Brain pericyte (primary cell): ENCODE data around the gene APOBR.
"Not testable (repeated sequence)": the region's sequence is repeated elsewhere in the genome, so short reads cannot be mapped to it uniquely, and the experiment has no call there.

Experiments
- DNase-seq: peaks from one replicate; pipeline ENCODE4 v3.0.0-alpha.2; 2012; ENCODE audit warnings: low read depth, low spot score

APOBR gene

DNA sequence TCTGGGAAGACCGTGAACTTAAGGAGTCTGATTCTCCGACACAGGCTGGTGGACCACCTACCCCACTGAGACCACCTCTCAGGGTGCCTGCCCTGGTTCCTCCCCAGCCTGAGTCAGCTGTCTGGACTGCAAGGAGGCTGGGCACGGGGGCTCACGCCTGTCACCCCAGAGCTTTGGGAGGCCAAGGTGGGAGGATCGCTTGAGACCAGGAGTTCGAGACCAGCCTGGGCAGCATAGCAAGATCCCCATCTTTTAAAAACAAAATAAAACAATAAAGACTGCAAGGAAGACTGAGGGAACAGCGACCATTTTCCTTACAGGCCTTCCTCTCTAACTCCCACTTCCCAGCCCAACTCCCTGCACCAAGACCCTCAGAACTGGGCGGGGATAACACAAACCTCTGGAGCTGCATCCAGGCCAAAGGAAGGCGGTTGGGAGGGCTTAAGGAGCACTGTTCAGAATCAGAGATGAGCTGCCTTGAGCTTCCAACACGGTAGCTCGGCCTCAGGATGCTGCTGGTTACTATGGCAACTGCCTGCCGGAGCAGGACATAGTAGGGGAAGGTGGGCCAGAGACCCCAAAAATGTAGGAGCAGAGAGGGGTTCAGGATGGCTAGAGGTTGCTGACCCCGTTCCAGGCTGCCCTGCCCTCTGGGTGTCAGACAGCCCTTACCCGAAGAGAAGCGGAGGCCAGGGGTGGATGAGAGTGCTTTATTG, 4.4 kb downstream of the APOBR start:
- no peak for DNase-seq

DNA sequence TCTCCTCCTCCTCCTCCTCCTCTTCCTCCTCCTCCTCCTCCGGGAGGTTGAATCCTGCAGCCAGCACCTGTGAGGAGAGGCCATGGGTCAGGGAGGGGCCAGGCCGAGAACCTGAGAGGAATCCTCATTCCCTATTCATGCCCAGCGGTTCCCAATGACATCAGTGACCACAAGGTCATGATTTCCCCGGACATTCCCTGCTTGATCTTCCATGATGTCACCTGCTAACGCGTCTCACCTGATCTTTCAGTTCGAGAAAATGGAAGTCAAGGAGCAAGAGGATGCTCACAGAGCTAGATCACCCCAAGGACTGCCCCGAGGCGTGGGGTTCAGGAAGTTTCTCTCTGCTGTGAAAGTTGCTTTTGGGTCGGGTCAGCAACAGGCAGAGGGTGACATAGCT, 5.4 kb downstream of the APOBR start:
- DNase-seq, result no peak

DNA sequence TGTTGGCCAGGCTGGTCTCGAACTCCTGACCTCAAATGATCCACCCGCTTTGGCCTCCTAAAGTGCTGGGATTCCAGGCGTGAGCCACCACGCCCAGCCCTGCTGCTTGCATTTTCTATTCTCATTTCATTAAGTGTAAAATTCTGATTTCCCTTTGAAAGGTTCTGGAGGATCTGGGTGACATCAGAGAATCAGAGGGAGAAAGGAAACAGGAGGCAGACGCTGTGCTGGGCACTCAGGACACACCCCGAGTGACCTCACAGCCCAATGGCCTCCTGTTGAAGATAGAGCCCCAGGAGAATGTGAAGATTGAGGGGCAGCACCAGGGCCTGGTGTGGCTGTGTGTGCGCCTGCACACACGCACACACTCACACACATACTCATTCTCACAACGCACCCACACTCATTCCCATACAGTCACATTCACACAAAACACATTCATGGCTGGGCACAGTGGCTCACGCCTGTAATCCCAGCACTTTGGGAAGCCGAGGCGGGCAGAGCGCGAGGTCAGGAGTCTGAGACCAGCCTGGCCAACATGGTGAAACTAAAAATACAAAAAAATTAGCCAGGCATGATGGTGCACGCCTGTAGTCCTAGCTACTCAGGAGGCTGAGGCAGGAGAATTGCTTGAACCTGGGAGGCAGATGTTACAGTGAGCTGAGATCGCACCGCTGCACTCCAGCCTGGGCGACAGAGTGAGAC, 6.2 kb downstream of the APOBR start:
- not testable (repeated sequence) for DNase-seq

DNA sequence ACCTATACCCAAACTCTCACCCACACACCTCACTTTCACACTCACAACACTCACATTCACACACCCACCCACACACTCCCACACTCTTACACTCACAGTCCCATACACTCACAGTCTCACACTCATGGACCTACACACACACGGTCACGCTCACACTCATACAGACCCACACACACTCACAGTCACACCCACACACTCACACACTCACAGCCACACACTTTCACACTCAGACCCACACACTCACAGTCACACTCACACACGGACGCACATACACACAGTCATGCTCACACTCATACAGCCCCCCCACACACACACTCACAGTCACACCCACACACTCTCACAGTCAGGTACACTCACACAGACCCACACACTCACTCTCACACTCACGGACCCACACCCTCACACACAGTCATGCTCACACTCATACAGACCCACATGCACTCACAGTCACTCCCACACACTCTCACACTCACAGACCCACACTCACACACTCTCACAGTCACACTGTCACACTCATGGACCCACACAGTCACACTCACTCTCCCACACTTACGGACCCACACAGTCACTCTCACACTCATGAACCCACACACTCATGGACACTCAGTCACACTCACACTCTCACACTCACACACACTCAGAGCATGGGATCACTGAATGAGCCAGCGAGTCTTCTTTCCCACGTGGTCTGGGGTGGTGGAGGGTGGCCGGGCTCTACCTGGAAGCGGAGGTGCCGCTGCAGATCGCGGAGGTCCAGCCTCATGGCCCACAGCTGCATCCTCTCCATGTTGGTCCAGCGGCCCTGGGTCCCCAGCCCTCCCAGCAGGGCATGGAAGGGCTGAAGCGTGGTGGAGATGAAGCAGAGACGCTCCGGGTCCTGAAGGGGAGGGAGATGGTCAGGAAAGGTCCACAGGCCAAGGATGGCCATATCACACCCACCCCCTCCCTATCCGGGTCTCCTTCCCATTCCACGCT, 7.1 kb downstream of the APOBR start:
- DNase-seq, result no peak

DNA sequence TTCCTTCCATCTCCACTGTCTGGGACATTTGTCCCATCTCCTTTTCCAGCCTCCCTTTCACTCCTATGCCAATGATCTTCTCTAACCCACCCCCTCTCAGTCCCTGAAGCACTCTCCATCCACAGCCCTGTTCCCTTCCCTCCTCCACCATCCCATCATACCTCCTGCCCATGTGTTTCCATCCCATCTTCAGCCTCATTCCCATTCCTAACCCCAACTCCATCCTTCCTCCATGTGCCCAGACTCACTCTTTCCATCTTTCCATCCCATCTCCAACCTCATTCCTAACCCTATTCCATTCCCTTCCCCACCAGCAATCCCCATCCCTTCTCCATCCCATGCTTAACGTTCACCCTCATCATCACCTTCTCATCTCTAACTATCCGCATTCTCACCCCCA, 7.8 kb downstream of the APOBR start:
- no peak for DNase-seq

DNA sequence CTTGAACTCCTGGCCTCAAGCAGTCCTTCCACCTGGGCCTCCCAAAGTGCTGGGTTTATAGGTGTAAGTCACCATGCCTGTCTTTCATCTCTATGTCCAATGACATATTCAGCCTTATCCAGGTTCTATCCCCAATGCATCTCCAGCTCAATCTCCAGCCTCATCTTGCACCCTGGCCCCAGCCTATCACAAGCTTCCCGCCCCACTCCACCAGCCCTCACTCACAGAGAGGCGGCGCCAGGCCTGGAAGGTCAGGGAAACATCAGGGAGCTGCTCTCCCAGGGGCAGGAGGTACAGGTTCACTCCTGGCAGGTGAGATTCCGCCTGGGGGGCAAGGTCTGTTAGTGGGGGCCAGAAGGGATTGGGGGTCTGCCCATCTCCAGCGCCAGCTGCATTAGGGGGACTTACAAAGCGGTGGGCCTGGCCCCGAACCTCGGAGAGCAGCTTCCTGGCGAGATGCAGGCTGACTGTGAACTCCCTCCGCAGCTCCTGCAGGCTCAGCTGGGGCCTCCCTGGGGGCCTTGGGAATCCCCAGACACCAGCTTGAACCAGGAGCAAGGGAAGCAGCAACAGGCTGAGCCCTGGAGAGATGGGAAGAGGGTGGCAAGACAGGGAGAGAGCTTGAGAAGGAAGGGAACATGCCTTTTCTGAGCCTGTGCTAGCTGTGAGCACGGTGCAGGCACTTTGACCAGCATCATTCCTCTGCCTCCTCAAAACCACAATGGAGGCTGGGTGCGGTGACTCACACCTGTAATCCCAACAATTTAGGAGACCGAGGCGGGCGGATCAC, 9.2 kb downstream of the APOBR start:
- no peak for DNase-seq

DNA sequence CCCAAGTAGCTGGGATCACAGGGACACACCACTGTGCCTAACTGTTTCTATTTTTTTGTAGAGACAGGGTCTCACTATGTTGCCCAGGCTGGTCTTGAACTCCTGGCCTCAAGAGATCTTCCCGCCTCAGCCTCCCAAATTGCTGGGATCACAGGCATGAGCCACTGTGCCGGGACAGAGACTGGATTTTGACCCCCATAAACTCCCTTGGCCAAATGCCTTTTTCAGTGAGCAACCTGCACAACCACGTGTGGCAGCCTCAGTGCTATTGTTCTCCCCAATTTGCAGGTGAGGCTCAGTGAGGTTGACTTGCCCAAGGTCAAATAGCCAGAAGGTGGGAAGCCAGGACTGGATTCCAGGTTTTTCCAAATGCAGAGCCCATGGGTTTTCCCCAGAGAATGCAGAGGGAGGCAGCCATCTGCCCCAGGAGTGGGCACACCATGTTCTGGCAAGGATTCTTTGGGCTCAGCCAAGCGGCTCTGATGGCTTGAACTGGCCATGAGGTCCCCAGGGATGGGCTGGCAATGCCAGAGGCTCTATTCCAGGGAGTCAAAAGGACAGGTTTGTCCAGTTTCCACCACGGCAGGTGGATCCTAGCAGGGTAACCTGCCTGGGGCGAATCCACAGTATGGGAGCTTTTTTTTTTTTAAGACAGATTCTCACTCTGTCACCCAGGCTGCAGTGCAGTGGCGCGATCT, 10.4 kb downstream of the APOBR start:
- no peak for DNase-seq

DNA sequence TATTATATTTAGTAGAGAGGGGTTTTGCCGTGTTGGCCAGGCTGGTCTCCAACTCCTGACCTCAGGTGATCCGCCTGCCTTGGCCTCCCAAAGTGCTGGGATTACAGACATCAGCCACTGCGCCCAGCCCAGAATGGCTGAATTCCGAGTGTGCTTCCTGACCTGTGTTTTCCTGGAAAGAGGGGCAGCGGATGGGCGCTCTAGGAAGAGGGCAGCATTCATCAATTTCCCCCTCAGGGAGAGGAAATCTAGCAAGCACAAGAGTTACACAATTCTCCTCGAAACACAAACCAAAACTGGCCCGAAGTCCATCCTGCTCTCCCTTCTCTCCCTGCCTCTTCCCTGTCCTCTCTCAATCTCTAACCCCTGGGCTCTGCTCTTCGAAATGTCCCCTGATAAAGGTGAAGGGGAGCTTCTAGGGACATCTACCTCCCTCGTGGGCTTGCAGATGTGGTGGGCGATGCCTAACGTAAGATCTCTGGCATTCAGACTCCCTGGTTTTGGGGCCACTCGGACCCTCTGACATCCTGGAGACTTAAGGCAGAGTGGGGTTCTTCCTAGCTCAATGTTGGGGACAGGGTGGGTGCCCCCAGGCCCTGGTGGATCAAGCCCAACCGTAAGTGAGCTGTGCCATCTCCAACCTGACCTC, 11.2 kb downstream of the APOBR start:
- no peak for DNase-seq

DNA sequence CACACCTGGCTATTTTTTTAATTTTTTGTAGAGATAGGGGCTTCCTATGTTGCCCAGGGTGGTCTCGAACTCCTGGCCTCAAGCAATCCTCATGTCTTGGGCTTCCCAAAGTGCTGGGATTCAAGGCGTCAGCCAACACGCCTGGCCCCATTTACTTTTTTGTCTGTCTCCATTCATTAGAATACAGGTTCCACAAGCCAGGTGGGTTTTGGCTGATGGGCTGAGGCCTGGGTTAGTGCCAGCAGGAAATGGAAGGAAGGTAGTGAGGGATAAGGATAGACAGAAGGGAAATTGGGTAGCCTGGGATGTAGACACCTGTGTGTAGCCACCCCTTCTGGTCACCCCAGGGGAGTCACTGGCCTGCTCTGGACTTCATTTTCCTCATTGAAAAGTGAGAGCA, 16.6 kb downstream of the APOBR start:
- DNase-seq, result no peak

DNA sequence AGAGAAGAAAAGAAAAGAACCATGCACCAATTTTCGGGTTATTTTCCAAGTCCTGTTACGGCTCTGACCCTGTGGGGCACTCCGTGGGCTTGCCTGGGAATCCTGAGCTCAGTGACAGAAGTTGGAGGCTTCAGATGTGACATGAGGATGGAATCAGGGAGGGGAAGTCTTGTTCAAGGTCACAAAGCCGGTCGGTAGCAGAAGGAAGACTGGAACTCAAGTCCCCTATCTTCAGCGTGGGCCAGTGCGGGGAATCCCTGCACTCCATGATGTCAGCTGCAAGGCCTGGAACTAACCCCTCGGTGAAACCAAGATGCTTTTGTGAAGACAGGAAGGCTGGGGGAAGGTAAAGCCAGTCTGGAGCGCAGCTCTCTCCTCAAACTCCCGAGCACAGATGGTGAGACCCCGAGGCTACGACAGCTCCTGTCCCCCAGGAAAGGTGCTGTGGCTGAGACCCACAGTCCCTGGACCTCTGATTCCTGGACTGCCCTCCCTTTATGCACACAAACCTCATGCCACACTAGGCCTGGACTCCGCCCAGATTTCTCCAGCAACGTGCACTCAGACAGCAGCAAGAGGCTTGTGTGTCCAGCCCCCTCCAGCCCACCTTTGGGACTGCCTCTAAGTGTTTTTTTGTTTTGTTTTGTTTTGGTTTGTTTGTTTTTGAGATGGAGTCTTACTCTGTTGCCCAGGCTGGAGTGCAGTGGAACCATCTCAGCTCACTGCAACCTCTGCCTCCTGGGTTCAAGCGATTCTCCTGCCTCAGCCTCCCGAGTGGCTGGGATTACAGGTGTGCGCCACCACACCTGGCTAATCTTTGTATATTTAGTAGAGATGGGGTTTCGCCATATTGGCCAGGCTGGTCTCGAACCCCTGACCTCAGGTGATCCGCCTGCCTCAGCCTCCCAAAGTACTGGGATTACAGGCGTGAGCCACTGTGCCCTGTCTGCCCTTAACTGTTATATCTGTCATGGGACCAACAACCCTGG, 17.7 kb downstream of the APOBR start:
- no peak for DNase-seq

DNA sequence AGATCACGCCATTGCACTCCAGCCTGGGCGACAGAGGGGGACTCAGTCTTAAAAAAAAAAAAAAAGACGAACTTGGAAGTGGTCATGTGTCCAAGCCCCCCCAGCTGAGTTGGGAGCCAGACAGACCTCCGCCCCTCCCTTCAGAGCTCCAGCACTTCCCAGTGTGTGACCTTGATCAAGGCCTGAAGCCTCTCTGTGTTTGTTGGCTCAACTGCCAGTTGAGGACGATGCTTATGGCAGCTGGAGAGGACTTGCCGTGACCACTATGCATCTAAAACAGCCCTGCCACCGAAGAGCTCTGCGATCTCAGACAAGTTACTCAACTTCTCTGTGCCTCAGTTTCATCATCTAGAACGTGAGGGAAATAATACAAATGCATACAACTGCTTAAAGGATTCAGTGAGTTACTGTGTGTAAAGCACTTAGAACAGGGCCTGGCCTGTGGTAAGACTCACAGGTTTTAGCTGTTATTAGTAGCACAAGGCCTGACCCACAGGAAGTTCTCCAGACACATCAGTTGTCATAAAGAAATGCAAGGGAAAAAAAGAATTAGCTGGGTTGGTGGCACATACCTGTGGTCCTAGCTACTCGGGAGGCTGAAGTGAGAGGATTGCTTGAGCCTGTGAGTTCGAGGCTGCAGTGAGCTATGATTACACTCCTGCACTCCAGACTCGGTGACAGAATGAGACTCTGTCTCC, 19.2 kb downstream of the APOBR start:
- no peak for DNase-seq

DNA sequence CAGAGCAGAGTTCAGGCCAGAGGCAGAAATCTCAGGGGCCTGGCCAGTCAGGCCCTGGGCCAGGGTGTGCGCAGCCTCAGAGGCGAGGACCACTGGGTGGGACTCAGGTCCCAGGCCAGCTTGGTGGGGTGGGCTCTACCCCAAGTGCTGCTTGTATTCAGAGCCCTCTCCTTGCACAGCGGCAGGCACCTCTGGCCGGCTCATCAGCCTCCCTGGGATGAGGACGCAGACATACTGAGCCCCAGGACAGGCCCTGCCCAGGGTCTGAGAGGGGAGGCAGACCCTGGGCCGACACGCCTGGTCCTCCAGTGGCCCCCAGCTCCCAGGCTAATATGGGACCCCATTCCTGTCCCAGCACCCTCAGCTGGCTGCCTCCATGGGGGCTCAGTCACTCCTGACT, 19.8 kb downstream of the APOBR start:
- no peak for DNase-seq

DNA sequence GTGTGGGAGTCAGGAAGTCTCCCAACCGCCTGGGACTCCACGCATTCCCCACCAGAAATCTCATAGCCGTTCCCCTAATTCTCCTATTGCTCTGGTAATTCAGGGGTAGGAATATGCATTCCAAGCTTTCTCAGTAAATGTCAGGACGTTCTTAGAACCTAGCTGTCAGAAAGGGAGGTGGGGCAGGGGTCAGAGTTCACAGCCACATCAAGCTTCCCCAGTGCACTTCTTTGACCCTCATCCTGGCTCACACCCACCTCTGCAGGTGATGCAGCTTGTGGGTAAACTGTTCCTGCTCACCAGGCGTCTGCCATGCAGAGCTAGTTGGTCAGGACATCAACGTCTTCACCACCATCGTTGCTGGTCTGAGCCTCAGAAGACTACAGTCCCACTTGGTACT, 26.2 kb downstream of the APOBR start:
- DNase-seq, result no peak

DNA sequence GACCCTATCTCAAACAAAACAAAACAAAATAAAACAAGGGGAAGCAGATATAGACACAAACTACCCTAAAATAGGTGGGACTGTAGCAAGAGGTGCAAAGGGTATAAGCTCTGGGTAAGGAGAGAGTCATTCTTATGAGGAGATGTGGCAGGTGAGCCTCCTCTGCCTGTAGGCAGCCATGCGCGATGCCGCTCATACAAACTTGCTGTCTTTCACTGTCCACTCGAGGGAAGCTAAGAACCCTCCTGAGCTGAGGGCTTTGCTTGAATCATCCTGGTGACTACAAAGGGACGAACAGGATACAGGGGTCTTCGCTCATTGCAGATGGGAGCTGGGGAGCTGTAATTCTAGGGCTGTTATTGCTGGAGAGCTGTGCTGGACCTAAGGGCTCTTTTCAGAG, 27.0 kb downstream of the APOBR start:
- no peak for DNase-seq

DNA sequence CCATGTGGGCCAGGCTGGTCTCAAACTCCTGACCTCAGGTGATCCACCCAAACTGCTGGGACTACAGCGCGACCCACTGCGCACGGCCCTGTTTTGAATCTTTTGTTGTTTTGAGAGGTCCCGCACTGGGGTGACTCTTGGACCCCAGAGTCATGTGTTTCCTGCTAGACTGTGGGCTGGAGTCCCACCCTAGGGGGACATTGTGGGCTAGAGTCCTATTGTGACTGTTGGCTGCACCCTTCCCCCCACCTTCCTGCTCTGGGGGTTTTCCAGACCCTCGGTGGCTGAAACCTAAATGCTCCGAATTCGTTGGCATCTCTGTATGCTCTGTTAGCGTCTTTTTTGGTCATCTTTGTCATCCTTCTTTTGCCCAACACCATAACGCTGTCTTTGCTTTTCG, 28.3 kb downstream of the APOBR start:
- DNase-seq, result no peak

DNA sequence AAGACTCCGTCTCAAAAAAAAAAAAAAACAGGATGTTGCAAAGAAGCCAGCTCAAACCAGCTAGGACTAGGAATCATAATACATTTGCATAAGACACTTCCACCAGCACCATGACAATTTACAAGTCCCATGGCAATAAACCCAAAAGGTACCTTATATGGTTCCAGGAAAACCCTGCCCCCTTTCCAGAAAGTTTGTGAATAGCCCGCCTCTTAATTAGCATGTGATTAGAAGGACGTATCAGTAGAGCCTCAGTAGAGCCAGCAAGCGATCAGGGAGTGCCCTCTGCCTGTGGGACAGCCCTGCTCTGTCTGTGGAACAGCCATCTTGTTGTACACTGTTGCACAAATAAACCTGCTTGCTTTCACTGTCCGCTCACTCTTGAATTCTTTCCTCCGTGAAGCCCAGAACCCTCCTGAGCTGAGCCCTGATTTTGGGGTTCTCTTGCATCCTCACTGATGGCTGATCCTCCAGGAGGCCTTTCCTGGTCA, 30.3 kb downstream of the APOBR start:
- no peak for DNase-seq

DNA sequence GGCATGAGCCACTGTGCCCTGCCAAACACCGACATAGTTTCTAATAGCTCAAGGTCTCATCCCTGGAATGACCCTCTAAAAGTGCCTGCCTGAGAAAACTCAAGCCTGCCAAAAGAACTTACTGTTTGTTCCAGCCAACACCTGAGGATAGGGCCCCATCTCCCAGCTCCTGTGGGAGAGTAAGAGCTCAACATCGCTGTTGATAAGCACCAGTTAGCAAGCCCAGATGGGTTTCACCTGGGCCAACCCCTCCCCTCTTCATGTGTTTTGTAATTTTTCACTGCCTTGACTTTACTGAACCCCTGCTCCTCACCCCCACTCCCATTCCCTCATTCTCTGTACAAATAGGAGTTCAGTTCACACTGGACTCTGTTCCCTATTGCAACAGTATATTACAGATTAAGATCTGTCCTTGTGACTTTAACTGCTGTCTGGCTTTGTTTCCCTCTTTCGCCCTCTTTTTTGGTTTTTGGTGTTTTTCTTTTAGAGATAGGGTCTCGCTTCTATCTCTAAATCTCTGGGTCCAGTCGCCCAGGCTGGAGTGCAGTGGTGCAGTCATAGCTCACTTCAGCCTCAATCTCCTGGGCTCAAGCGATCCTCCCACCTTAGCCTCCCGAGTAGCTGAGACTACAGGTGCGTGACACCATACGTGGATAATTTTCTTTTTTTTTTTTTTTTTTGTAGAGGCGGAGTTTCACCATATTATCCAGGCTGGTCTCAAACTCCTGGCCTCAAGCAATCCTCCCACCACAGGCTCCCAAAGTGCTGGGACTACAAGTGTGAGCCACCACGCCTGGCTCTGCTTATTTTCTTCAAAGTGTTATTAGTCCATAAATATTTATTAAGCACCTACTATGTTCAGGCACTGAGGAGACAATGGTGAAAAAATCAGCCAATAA, 32.0 kb downstream of the APOBR start:
- no peak for DNase-seq
